Endothelial cell of umbilical vein (primary cell): ENCODE data around the gene JUND.

Experiments used
- CTCF ChIP-seq, 2 donors: IDR thresholded peaks; 1 replicate in 1 of 2; 2 replicates in 1 of 2; pipeline ENCODE4 v1.5.1; 2011; ENCODE audit warnings: low read length in 2 of 2, mild to moderate bottlenecking in 2 of 2, moderate library complexity in 2 of 2, control low read depth in 1 of 2, inconsistent platforms in 1 of 2, low read depth in 1 of 2; ENCODE audit not compliant: insufficient read depth in 1 of 2; ENCODE audit errors: extremely low read depth in 1 of 2
- JUN ChIP-seq: IDR thresholded peaks from 2 replicates; pipeline ENCODE4 v1.6.1; 2011; ENCODE audit warnings: borderline replicate concordance, low read depth; ENCODE audit not compliant: insufficient read length, insufficient read depth

GRCh38 chr19:18254546-18255503 lies 26.6 kb downstream of the JUND start:
- TF ChIP-seq CTCF (IDR thresholded peaks at IDR 0.05; ENCODE audit: extremely low read depth in 1 of 2, insufficient read depth in 1 of 2, low read depth in 1 of 2, low read length in 2 of 2) (no peak), JUN (no peak)
